ENCODE data around the gene NDNF.

Gene NDNF

GRCh38 chr4:121070696-121071639 lies 1.4 kb downstream of the NDNF start:
- peak; percentile 73 for DNase-seq

- peak; percentile 17 for DNase-seq
Measured at GRCh38 chr4:121070274-121070673, 2.1 kb downstream of the NDNF start.

- no peak for DNase-seq
Measured at GRCh38 chr4:121069430-121069829, 2.9 kb downstream of the NDNF start.

GRCh38 chr4:121064482-121064881 lies 7.9 kb downstream of the NDNF start:
- no peak for DNase-seq

- no peak for DNase-seq
Measured at GRCh38 chr4:121062521-121062920, 9.8 kb downstream of the NDNF start.

- DNase-seq, result no peak
Measured at GRCh38 chr4:121061861-121062260, 10.5 kb downstream of the NDNF start.

- DNase-seq, result no peak
Measured at GRCh38 chr4:121061215-121061614, 11.1 kb downstream of the NDNF start.

- no peak for DNase-seq
Measured at GRCh38 chr4:121057466-121057922, 14.8 kb downstream of the NDNF start.

- no peak for DNase-seq
Measured at GRCh38 chr4:121056066-121056465, 16.3 kb downstream of the NDNF start.

- DNase-seq, result no peak
Measured at GRCh38 chr4:121054373-121054772, 18.0 kb downstream of the NDNF start.

GRCh38 chr4:121053601-121054143 lies 18.7 kb downstream of the NDNF start:
- DNase-seq, result no peak

GRCh38 chr4:121050300-121050699 lies 22.0 kb downstream of the NDNF start:
- no peak for DNase-seq

GRCh38 chr4:121049072-121049599 lies 23.2 kb downstream of the NDNF start:
- no peak for DNase-seq

GRCh38 chr4:121048165-121048564 lies 24.2 kb downstream of the NDNF start:
- no peak for DNase-seq

- DNase-seq, result no peak
Measured at GRCh38 chr4:121041307-121042090, 30.8 kb downstream of the NDNF start.

GRCh38 chr4:121034017-121034416 lies 38.3 kb downstream of the NDNF start:
- DNase-seq, result no peak

GRCh38 chr4:121030711-121031110 lies 41.6 kb downstream of the NDNF start:
- DNase-seq, result no peak

GRCh38 chr4:121030131-121030530 lies 42.2 kb downstream of the NDNF start:
- peak; percentile 51 for DNase-seq

GRCh38 chr4:121026034-121026433 lies 46.3 kb downstream of the NDNF start:
- DNase-seq, result no peak

- no peak for DNase-seq
Measured at GRCh38 chr4:121025540-121025939, 46.8 kb downstream of the NDNF start.

GRCh38 chr4:121018543-121018942 lies 53.8 kb downstream of the NDNF start:
- no peak for DNase-seq

- DNase-seq, result no peak
Measured at GRCh38 chr4:121016611-121017010, 55.7 kb downstream of the NDNF start.

- no peak for DNase-seq
Measured at GRCh38 chr4:121015421-121015820, 56.9 kb downstream of the NDNF start.
